LNCaP clone FGC (cell line): Measurements from ENCODE around the gene PNPT1.

ENCODE experiments used
- DNase-seq: peaks from one replicate; pipeline ENCODE4 v3.0.0-alpha.2; 2011; ENCODE audit warnings: low read depth
- H3K4me3 ChIP-seq: 2 replicates; pipeline ENCODE4 v1.5.1; 2011; ENCODE audit warnings: mild to moderate bottlenecking, low read depth, low read length, control low read depth
- TF ChIP-seq, protein P1 (sequence below): IDR thresholded peaks from 2 replicates; pipeline ENCODE4 v1.5.1; 2012; ENCODE audit warnings: mild to moderate bottlenecking; ENCODE audit not compliant: control insufficient read depth, insufficient read depth; ENCODE audit errors: extremely low read depth

Gene PNPT1

DNA sequence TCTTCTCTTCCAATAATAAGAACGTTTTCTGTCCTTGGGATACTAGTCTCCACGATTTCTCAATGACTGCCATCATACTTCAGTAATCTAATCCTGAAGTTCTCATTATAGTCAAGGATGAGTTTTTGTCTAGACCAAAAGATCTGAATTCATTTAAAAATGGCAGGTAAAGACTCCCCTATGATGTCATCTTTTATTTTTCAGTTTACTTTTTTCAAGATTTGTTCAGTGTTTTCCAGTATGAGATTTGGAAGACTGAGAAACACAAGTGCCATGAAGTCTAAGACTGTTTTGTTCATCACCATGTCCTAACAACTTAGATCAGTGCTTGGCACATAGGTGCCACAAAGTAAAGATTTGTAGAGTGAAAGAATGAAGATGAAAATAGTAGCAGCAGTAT lies 40.4 kb downstream of the PNPT1 start:
- no peak overlapping the region for H3K4me3 ChIP-seq
- TF ChIP-seq, protein P1, sequence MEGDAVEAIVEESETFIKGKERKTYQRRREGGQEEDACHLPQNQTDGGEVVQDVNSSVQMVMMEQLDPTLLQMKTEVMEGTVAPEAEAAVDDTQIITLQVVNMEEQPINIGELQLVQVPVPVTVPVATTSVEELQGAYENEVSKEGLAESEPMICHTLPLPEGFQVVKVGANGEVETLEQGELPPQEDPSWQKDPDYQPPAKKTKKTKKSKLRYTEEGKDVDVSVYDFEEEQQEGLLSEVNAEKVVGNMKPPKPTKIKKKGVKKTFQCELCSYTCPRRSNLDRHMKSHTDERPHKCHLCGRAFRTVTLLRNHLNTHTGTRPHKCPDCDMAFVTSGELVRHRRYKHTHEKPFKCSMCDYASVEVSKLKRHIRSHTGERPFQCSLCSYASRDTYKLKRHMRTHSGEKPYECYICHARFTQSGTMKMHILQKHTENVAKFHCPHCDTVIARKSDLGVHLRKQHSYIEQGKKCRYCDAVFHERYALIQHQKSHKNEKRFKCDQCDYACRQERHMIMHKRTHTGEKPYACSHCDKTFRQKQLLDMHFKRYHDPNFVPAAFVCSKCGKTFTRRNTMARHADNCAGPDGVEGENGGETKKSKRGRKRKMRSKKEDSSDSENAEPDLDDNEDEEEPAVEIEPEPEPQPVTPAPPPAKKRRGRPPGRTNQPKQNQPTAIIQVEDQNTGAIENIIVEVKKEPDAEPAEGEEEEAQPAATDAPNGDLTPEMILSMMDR, result no peak
- no peak for DNase-seq

DNA sequence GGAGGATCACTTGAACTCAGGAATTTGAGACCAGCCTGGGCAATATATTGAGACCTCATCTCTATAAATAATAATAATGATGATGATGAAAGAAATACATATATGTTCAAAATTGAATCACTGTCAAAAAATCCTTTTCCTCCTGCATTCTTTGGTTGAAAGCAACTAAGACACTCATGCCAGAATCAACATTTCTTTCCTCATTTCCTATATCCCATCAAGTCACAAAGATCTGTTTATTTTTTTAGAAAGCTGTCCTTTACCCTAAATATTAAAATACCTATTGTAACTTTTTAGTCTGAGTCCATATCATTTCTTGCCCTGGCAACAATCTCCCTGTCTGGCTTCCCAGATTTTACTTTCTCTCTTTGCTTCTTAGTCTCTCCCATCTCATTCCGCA lies 44.4 kb downstream of the PNPT1 start:
- H3K4me3 ChIP-seq, result no peak overlapping the region
- no peak for DNase-seq
- TF ChIP-seq, protein P1, result no peak

DNA sequence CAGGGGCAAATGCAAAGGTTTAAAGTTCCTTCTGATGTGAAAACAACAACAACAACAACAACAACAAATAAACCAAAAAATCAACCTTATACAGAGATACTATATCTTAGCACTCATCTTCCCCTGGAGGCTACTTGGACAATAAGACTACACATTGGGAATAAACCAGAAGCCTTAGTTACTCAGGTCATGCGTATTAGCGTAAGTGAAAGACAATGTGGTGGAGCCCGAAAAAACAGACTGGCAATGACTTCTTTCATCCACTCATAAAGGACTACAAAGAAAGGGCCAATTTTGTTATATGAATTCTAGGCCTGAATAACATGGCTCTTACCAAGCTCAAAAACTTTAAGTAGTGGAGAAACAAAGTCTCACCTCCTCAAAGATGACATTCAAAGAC lies 56.8 kb downstream of the PNPT1 start:
- TF ChIP-seq, protein P1, result no peak
- no peak overlapping the region for H3K4me3 ChIP-seq
- DNase-seq, result no peak

DNA sequence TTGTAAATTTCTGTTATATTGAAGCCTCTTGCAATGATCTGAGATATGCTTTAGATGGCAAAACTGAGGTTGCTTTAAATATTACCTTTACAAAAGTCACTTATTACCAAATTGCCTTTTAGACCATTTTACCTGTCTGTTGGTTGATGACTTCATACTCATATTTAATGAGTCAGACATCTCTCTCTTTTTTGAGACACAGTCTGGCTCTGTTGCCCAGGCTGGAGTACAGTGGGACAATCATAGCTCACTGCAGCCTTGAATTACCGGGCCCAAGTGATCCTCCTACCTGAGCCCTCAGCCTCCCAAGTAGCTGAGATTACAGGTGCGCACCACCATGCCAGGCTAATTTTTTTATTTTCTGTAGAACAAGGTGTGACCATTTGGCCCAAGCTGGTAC lies 64.7 kb downstream of the PNPT1 start:
- no peak overlapping the region for H3K4me3 ChIP-seq
- TF ChIP-seq, protein P1, result no peak
- no peak for DNase-seq

DNA sequence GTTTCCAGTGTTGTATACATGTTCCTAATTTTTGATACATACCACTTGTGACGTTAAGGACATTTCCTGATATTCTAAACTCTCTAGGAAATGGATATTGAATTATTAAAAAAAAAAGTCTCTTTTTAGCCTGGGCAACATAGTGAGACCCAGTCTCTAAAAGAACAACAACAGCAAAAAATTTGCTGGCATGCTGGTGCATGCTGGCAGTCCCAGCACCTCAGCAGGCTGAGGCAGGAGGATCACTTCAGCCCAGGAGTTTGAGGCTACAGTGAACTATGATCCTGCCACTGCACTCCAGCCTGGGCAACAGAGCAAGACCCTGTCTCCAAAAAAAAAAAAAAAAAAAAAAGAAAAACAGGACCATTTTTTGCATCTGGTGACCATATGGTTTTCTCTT lies 65.7 kb downstream of the PNPT1 start:
- TF ChIP-seq, protein P1, result no peak
- no peak for DNase-seq
- no peak overlapping the region for H3K4me3 ChIP-seq

DNA sequence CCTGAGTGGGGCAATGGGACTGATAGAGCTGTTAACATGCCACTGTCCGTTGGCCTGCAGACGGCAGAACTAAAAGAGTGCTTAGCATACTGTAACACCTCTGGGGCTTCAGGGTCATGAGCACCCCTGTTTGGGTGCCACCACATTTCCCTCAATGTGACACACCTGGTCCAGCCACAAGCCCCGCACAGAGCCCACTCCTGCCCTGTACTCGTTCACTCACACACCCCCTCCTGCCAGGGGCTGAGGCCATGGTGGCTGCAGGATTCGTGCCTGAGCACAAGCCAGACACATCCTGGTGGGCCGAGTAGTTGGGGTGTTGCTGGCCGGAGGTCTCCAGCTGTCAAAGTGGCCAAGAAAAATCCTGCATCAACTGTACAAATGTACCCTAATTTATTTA lies 71.8 kb downstream of the PNPT1 start:
- DNase-seq, result no peak
- no peak overlapping the region for H3K4me3 ChIP-seq
- TF ChIP-seq, protein P1, result no peak

DNA sequence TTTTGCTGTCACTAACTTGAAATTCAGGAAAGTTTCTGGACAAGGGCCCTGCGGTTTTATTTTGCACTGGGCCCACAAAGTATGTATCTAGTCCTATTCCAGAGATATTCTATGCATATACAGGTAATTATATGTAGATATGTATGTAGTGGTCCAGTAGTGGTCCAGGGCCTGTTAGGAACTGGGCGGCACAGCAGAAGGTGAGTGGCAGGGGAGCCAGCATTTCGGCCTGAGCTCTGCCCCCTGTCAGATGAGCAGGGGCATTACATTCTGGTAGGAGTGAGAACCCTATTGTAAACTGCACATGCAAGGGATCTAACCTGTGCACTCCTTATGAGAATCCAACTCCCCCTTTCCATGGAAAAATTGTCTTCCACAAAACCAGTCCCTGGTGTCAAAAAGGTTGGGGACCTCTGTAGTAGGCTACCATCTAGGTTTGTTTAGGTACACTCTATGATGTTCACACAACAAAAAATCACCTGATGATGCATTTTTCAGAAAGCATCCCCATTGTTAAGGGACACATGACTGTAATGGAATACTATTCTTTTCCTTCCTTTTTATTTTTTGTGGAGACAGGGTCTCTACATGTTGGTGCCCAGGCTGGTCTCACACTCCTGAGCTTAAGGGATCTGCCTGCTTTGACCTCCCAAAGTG lies 73.4 kb downstream of the PNPT1 start:
- H3K4me3 ChIP-seq, result no peak overlapping the region
- no peak for DNase-seq
- TF ChIP-seq, protein P1, result peak; percentile 26; the same call in 1 of the 2 replicates
